ENCODE data around the gene CRADD.

CRADD gene

GRCh38 chr12:93808169-93808899 is 131.2 kb downstream of the CRADD start:
- DNase-seq (ENCODE audit: low read depth in 2 of 2): no peak

GRCh38 chr12:93812626-93813025 is 135.5 kb downstream of the CRADD start:
- DNase-seq (ENCODE audit: low read depth in 2 of 2): no peak

GRCh38 chr12:93813186-93813585 is 136.0 kb downstream of the CRADD start:
- DNase-seq (ENCODE audit: low read depth in 2 of 2): no peak

- DNase-seq (ENCODE audit: low read depth in 2 of 2): no peak
These were observed 137.0 kb downstream of the CRADD start for GRCh38 chr12:93813972-93814821.

GRCh38 chr12:93818488-93819049 is 141.4 kb downstream of the CRADD start:
- DNase-seq (ENCODE audit: low read depth in 2 of 2): no peak

- no peak for DNase-seq (ENCODE audit: low read depth in 2 of 2)
These were observed 141.9 kb downstream of the CRADD start for GRCh38 chr12:93819050-93819491.

GRCh38 chr12:93823616-93824391 is 146.6 kb downstream of the CRADD start:
- no peak for DNase-seq (ENCODE audit: low read depth in 2 of 2)

GRCh38 chr12:93824514-93825500 is 147.6 kb downstream of the CRADD start:
- DNase-seq (ENCODE audit: low read depth in 2 of 2): no peak

GRCh38 chr12:93825501-93825888 is 148.3 kb downstream of the CRADD start:
- no peak for DNase-seq (ENCODE audit: low read depth in 2 of 2)

GRCh38 chr12:93825931-93826555 is 148.9 kb downstream of the CRADD start:
- no peak for DNase-seq (ENCODE audit: low read depth in 2 of 2)

GRCh38 chr12:93827179-93827578 is 150.0 kb downstream of the CRADD start:
- no peak for DNase-seq (ENCODE audit: low read depth in 2 of 2)

GRCh38 chr12:93827669-93828068 is 150.5 kb downstream of the CRADD start:
- no peak for DNase-seq (ENCODE audit: low read depth in 2 of 2)

- DNase-seq (ENCODE audit: low read depth in 2 of 2): no peak
These were observed 151.8 kb downstream of the CRADD start for GRCh38 chr12:93829016-93829415.

- no peak for DNase-seq (ENCODE audit: low read depth in 2 of 2)
These were observed 154.2 kb downstream of the CRADD start for GRCh38 chr12:93831374-93831773.

GRCh38 chr12:93832131-93832530 is 155.0 kb downstream of the CRADD start:
- no peak for DNase-seq (ENCODE audit: low read depth in 2 of 2)

GRCh38 chr12:93833946-93834345 is 156.8 kb downstream of the CRADD start:
- no peak for DNase-seq (ENCODE audit: low read depth in 2 of 2)

GRCh38 chr12:93836620-93837260 is 159.6 kb downstream of the CRADD start:
- no peak for DNase-seq (ENCODE audit: low read depth in 2 of 2)

GRCh38 chr12:93838193-93838592 is 161.0 kb downstream of the CRADD start:
- no peak for DNase-seq (ENCODE audit: low read depth in 2 of 2)

- no peak for DNase-seq (ENCODE audit: low read depth in 2 of 2)
These were observed 161.9 kb downstream of the CRADD start for GRCh38 chr12:93839064-93839463.

- no peak for DNase-seq (ENCODE audit: low read depth in 2 of 2)
These were observed 164.5 kb downstream of the CRADD start for GRCh38 chr12:93841671-93842070.

Measured in stimulated activated CD4-positive, alpha-beta T cell treated with anti-CD3 and anti-CD28 coated beads, Interleukin-1b, Interleukin-23, amount 100 ng/mL, for 1 hour (primary cell).